ENCODE measurements around the gene HLTF.

GRCh38 chr3:149042789-149043386 is 43.4 kb downstream of the HLTF start:
- TF ChIP-seq CTCF (IDR thresholded peaks at IDR 0.05) (no peak), ZFX (IDR thresholded peaks at IDR 0.05; ENCODE audit: borderline replicate concordance) (no peak)
